ENCODE data around the gene IQCH. TPM values are rescaled to one million over a fixed set of nuclear protein-coding genes. Genes with fewer than 3 reads are reported as not detected.

The IQCH gene
- total RNA-seq, 1 experiment from 2014 or later: 2.1 TPM

DNA sequence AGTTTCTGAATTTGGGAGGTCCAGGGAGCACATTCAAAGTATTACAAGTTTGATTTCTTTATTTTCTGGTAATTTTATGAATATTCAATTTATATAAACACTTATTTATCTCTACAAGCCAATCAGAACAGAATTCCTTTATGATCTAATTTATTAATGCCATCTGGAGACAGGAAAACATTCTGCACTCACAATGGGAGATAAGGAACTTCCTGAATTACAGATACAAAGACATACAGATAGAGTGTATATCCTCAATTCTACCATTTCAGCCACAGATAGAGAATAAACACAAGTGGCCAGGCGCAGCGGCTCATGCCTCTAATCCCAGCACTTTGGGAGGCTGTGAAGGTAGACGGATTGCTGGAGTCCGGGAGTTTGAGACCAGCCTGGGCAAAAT lies 86.0 kb downstream of the IQCH start:
- Histone ChIP-seq H3K4me3 (ENCODE audit: low read length) (no peak overlapping the region), H3K9ac (ENCODE audit: low read length) (no peak overlapping the region), H3K36me3 (ENCODE audit: low read depth, low read length) (no peaks in the 10 kb centered on the region), H3K27me3 (ENCODE audit: low read length) (no peaks in the 10 kb centered on the region), H4K20me1 (ENCODE audit: low read length) (no peaks in the 10 kb centered on the region), H3K9me3 (ENCODE audit: low read length) (no peaks in the 10 kb centered on the region), H2AFZ (ENCODE audit: low read length) (no peak overlapping the region), H3K4me2 (ENCODE audit: low read length) (no peak overlapping the region), H3K27ac (ENCODE audit: low read length) (no peak overlapping the region), H3K79me2 (ENCODE audit: low read length) (no peaks in the 10 kb centered on the region), H3K4me1 (ENCODE audit: insufficient read depth, low read length) (no peaks in the 10 kb centered on the region; the same call in 1 of the 2 replicates), H3F3A (ENCODE audit: low read length, unreplicated experiment) (no peaks in the 10 kb centered on the region), H3K9me2 (replicated peaks; ENCODE audit: low read length) (no peaks in the 10 kb centered on the region)
- intact Hi-C loops (cut with micrococcal nuclease): no loop called here
- CTCF ChIA-PET: no interaction called here
- ATAC-seq (no peak), DNase-seq (no peak)
- BruUV-seq (replicated peaks): no TSS peak
- TF ChIP-seq EZH2 (IDR thresholded peaks at IDR 0.05; ENCODE audit: low read length, unreplicated experiment) (no peak), EZH2phosphoT487 (IDR thresholded peaks at IDR 0.05; ENCODE audit: borderline replicate concordance, low read length) (no peak)
- TF ChIP-seq, protein P1, sequence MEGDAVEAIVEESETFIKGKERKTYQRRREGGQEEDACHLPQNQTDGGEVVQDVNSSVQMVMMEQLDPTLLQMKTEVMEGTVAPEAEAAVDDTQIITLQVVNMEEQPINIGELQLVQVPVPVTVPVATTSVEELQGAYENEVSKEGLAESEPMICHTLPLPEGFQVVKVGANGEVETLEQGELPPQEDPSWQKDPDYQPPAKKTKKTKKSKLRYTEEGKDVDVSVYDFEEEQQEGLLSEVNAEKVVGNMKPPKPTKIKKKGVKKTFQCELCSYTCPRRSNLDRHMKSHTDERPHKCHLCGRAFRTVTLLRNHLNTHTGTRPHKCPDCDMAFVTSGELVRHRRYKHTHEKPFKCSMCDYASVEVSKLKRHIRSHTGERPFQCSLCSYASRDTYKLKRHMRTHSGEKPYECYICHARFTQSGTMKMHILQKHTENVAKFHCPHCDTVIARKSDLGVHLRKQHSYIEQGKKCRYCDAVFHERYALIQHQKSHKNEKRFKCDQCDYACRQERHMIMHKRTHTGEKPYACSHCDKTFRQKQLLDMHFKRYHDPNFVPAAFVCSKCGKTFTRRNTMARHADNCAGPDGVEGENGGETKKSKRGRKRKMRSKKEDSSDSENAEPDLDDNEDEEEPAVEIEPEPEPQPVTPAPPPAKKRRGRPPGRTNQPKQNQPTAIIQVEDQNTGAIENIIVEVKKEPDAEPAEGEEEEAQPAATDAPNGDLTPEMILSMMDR (conservative IDR thresholded peaks at IDR 0.05; ENCODE audit: low read depth, low read length): no peak
- POLR2A ChIA-PET (ENCODE audit: unreplicated experiment): no interaction called here

- BruUV-seq (replicated peaks): no TSS peak
- CTCF ChIA-PET: no interaction called here
- ATAC-seq (no peak), DNase-seq (no peak)
- no peaks in the 10 kb centered on the region for H3K4me1 ChIP-seq (ENCODE audit: insufficient read depth, low read length)
- no peak overlapping the region for H3K27ac ChIP-seq (ENCODE audit: low read length)
- H3K79me2 ChIP-seq (ENCODE audit: low read length): no peaks in the 10 kb centered on the region
- no peaks in the 10 kb centered on the region for H3K27me3 ChIP-seq (ENCODE audit: low read length)
- H3K4me2 ChIP-seq (ENCODE audit: low read length): no peak overlapping the region
- no peak overlapping the region for H2AFZ ChIP-seq (ENCODE audit: low read length)
- H3K4me3 ChIP-seq (ENCODE audit: low read length): no peak overlapping the region
- no peak overlapping the region for H3K9ac ChIP-seq (ENCODE audit: low read length)
- H3F3A ChIP-seq (ENCODE audit: low read length, unreplicated experiment): no peaks in the 10 kb centered on the region
- H3K9me2 ChIP-seq (replicated peaks; ENCODE audit: low read length): no peaks in the 10 kb centered on the region
- no peaks in the 10 kb centered on the region for H4K20me1 ChIP-seq (ENCODE audit: low read length)
- TF ChIP-seq, protein P1 (conservative IDR thresholded peaks at IDR 0.05; ENCODE audit: low read depth, low read length): no peak
- TF ChIP-seq EZH2phosphoT487 (IDR thresholded peaks at IDR 0.05; ENCODE audit: borderline replicate concordance, low read length) (no peak), EZH2 (IDR thresholded peaks at IDR 0.05; ENCODE audit: low read length, unreplicated experiment) (no peak)
- POLR2A ChIA-PET (ENCODE audit: unreplicated experiment): no interaction called here
- H3K36me3 ChIP-seq (ENCODE audit: low read depth, low read length): no peaks in the 10 kb centered on the region
- intact Hi-C loops (cut with micrococcal nuclease): no loop called here
- H3K9me3 ChIP-seq (ENCODE audit: low read length): no peaks in the 10 kb centered on the region
Observed at GRCh38 chr15:67341539-67341938, 87.0 kb downstream of the IQCH start.

DNA sequence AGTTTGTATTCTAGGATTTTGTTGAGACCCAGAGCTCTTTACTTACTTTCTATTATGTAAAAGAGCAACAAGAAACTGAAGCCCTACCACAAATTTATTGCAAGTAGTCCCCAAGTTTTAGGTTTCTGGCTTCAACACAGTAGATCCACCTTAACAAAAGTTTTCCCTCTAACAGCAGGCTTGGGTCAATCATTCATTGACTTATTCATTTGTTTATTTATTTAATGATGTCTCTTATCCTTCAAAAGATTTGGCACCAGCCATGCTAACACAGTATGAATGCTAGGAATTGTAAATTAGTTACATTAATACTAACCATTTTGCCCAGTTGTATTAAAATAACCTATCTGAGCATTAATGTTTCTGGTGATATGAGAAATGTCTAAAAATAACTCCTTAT lies 88.6 kb downstream of the IQCH start:
- no peak overlapping the region for H3K27ac ChIP-seq (ENCODE audit: low read length)
- no TSS peak for BruUV-seq (replicated peaks)
- no peaks in the 10 kb centered on the region for H4K20me1 ChIP-seq (ENCODE audit: low read length)
- TF ChIP-seq EZH2phosphoT487 (IDR thresholded peaks at IDR 0.05; ENCODE audit: borderline replicate concordance, low read length) (no peak), EZH2 (IDR thresholded peaks at IDR 0.05; ENCODE audit: low read length, unreplicated experiment) (no peak)
- TF ChIP-seq, protein P1 (conservative IDR thresholded peaks at IDR 0.05; ENCODE audit: low read depth, low read length): no peak
- ChIA-PET POLR2A (ENCODE audit: unreplicated experiment) (no interaction called here), CTCF (no interaction called here)
- H3K4me2 ChIP-seq (ENCODE audit: low read length): no peak overlapping the region
- no peaks in the 10 kb centered on the region for H3K9me3 ChIP-seq (ENCODE audit: low read length)
- intact Hi-C loops (cut with micrococcal nuclease): no loop called here
- H3K4me1 ChIP-seq (ENCODE audit: insufficient read depth, low read length): no peaks in the 10 kb centered on the region
- ATAC-seq: no peak
- H3K4me3 ChIP-seq (ENCODE audit: low read length): no peak overlapping the region
- H3K9ac ChIP-seq (ENCODE audit: low read length): no peak overlapping the region
- DNase-seq: no peak
- no peaks in the 10 kb centered on the region for H3K36me3 ChIP-seq (ENCODE audit: low read depth, low read length)
- H3K27me3 ChIP-seq (ENCODE audit: low read length): no peaks in the 10 kb centered on the region
- H3F3A ChIP-seq (ENCODE audit: low read length, unreplicated experiment): no peaks in the 10 kb centered on the region
- no peaks in the 10 kb centered on the region for H3K79me2 ChIP-seq (ENCODE audit: low read length)
- no peaks in the 10 kb centered on the region for H3K9me2 ChIP-seq (replicated peaks; ENCODE audit: low read length)
- H2AFZ ChIP-seq (ENCODE audit: low read length): no peak overlapping the region

Measured in PC-3 (cell line).